NCI-H2196 treated with DMSO at 0.1 percent for 48 hours (cell line): Measurements from ENCODE around the gene ACAA2.
A peak's percentile ranks its signal among the peaks of the same experiment; 100 is the strongest.
"Not testable (repeated sequence)": the region's sequence is repeated elsewhere in the genome, so short reads cannot be mapped to it uniquely, and the experiment has no call there.

Experiments used
- DNase-seq: peaks from one replicate; lab custom pipeline; 2025; ENCODE audit not compliant: unreplicated experiment; lab: John Stamatoyannopoulos, UW

ACAA2 gene

DNA sequence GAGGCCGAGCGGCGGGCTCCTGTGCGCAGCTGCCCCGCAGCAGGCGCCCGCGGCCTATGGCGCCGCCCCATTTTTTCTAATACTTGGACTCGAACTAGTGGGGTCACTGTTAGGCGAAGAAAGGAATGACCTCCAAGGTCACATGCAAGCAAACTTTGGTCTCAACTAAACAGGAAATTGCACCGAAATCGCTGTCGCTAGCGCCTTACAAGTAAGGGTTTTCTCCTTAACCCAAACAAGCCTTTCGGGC lies 339 bp downstream of the ACAA2 start:
- peak; percentile 16 for DNase-seq

- no peak for DNase-seq
Observed at GRCh38 chr18:49812286-49813068, 856 bp downstream of the ACAA2 start.

GRCh38 chr18:49811151-49811938 lies 2.0 kb downstream of the ACAA2 start:
- DNase-seq = no peak

DNA sequence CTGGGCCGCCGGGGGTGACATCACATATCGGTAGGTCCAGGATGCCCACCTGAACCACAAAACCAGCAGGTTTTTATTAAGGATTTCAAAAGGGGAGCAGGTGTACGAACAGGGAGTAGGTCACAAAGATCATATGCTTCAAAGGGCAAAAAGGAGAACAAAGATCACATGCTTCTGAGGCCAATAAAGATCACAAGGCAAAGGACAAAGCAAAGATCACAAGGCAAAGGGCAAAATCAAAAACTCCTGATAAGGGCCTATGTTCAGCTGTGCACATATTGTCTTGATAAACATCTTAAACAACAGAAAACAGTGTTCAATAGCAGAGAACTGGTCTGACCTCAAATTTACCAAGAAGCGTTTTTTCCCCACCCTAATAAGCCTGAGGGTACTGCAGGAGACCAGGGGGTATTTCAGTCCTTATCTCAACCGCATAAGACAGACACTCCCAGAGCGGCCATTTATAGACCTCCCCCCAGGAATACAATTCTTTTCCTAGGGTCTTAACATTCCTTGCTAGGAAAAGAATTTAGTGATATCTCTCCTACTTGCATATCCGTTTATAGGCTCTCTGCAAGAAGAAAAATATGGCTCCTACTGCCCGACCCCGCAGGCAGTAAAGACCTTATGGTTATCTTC lies 4.7 kb downstream of the ACAA2 start:
- not testable (repeated sequence) for DNase-seq

DNA sequence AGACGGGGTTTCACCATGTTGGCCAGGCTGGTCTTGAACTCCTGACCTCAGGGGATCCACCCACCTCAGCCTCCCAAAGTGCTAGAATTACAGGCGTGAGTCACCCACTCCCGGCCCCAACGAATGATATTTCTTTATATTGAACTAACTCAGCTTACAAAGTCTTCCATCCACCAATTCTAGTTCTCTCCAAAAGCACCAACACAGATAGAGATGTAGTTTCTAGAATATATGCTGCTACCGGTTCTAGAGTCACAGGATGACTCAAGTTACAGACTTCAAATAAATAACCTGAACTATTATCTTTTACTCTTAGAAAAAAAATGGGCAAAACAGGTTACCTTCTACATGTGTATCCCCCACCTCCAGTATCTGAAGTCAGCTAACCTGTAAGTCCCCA lies 9.2 kb downstream of the ACAA2 start:
- no peak for DNase-seq

DNA sequence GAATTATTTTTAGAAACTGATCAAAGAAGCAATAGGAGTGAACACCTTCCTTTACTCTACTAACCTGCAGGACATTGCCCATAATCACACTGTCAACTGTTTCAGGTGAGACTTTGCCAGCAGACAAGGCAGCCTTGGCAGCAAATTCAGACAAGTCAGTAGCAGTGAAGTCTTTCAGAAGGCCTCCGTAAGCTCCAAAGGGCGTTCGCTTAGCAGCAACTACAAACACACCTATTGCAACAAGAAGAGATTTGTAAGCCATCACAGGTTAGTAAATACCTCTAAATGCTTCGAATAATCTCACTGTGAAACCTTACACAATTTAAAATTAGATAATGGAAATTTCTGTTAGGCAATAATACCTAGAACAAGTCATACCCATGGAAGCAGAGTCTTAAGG lies 10.7 kb downstream of the ACAA2 start:
- no peak for DNase-seq

GRCh38 chr18:49800491-49800890 lies 12.8 kb downstream of the ACAA2 start:
- not testable (repeated sequence) for DNase-seq

GRCh38 chr18:49799806-49800205 lies 13.5 kb downstream of the ACAA2 start:
- DNase-seq = not testable (repeated sequence)

DNA sequence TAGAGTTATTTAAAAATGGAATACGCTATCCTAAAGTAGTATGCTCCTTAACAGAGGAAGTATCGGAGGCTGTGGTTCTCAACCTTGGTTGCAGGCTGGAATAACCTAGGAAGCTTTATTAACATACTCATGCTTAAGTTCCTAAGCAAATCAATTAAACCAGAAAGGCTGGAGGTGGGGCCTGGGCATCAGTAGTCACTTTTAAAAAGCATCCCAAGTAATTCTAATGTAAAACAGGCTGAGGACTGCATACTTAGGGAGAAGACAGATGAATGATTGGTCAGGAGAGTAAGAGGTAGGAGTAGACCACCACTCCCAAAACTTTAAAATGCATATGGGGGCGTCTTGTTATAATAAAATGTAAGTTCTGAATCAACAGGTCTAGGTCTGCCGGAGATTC lies 15.3 kb downstream of the ACAA2 start:
- DNase-seq = no peak

- DNase-seq = no peak
Observed at GRCh38 chr18:49795612-49796552, 17.5 kb downstream of the ACAA2 start.

GRCh38 chr18:49794743-49795142 lies 18.6 kb downstream of the ACAA2 start:
- DNase-seq = no peak

- not testable (repeated sequence) for DNase-seq
Observed at GRCh38 chr18:49789560-49790134, 23.7 kb downstream of the ACAA2 start.

DNA sequence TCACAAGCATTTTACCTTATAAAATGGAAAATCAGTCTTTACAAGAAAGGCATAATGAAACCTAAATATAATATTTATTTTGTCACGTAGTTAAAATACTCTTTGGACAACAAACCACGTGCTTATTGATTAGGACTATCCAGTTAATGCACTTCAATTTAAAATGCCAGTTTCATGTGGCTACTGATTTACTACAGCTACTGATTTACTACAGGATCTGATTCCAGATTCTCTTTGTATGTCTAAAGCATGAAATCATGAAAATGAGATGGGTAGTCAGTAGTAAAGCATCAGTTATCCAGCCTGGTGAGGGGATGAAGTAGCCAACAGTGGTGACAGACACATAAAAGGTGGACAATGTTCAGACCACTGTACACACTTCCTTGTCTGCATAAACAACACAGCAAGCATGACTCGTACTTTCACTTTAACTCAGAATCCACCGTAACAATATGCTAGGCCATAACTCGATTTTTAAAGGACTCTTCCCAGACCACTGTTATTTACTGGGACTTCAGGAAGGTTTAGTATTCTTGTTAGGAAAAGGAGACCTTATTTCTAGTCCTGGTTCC lies 24.9 kb downstream of the ACAA2 start:
- DNase-seq = no peak

DNA sequence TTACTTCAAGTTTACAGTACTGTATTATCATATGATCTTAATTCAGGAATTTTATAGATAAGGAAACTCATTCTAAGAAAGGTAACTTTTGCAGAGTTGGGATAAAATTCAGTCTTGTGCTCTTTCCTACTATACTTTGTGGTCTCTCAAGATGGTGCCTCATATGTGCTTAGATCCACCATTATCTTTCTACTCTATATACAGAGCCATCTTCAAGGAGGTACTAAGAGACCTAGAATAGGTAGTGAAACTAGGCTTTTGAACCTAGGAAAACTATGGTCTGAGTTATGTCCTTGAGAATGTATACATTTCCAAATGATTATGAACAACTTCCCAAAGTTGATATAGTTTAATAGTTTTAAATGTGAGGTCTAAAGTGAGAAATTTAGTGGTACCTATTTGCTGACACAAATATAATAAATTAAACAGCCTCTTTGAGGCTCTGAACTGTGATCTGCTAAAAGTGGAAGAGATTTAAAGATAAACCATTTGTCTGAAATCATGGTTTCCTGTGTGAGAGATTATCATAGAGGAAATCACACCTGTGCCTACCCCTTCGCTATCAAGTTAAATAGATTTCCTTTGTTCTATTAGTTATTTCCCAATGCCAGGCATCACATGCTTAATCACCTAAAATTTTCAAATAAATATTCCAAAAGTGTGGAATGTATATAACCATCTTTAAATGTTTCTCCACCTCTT lies 27.2 kb downstream of the ACAA2 start:
- no peak for DNase-seq

GRCh38 chr18:49784427-49785185 lies 28.7 kb downstream of the ACAA2 start:
- no peak for DNase-seq

- DNase-seq = not testable (repeated sequence)
Observed at GRCh38 chr18:49783631-49784030, 29.7 kb downstream of the ACAA2 start.

DNA sequence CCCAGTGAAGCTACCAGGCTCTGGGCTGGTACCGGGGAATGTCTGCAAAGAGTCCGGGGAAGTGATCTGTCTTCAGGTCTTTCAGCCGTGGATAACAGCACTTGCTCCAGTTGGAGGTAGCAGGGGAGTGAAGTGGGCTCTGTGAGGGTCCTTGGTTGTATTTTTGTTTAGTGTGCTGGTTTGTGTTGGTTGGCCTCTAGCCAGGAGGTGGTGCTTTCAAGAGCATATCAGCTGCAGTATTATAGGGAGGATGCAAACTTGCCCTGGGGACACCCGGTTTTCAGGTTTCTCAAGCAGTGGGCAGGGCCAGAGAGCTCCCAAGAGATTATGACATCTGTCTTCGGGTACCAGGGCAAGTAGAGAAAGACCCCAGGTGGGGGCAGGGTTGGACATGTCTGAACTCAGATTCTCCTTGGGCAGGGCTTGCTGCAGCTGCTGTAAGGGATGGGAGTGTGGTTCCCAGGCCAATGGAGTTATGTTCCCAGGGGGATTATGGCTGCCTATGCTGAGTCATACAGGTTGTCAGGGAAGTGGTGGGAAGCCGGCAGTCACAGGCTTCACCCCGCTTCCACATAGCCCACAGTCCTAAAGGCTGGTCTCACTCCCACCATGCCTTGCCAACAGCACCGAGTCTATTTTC lies 34.4 kb downstream of the ACAA2 start:
- no peak for DNase-seq

- DNase-seq = no peak
Observed at GRCh38 chr18:49769047-49769728, 44.1 kb downstream of the ACAA2 start.
